NCI-H2196 (cell line): Measurements from ENCODE around the gene BRD8.
"Not testable (repeated sequence)": the region's sequence is repeated elsewhere in the genome, so short reads cannot be mapped to it uniquely, and the experiment has no call there.

Experiments used
- DNase-seq: peaks from one replicate; lab custom pipeline; 2025; ENCODE audit not compliant: unreplicated experiment; lab: John Stamatoyannopoulos, UW

BRD8 gene

GRCh38 chr5:138169124-138169523, 9.3 kb downstream of the BRD8 start:
- no peak for DNase-seq

GRCh38 chr5:138163721-138164120, 14.7 kb downstream of the BRD8 start:
- no peak for DNase-seq

DNA sequence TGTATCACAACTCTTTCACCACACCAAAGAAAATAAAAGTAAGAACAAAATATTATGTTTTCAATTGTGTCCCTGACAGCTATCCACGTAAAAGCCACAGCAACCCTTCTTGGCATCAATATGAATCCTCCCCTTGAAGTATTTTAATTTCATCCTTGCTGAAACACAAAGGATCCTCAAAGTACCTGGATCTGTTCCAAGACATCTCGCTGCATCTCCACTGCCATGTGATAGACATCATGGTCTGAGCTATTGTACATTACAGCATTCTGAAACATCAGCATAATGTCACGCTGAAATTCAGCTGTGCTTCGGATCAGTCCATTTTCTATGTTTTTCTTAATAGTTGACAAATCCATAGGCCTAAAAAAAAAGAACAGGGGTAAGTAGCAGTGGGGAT, 17.7 kb downstream of the BRD8 start:
- no peak for DNase-seq

- no peak for DNase-seq
Observed at GRCh38 chr5:138159666-138160065, 18.8 kb downstream of the BRD8 start.

GRCh38 chr5:138157626-138158025, 20.8 kb downstream of the BRD8 start:
- no peak for DNase-seq

DNA sequence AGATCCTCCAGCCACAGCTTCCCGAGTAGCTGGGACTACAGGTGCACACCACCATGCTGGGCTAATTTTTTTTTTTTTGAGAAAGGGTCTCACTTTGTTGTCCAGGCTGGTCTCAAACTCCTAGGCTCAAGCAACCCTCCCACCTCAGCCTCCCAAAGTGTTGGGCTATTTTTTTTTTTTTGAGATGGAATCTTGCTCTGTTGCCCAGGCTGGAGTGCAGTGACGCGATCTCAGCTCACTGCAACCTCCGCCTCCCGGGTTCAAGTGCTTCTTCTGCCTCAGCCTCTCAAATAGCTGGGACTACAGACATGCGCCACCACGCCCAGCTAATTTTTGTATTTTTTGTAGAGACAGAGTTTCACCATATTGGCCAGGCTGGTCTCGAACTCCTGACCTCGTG, 22.5 kb downstream of the BRD8 start:
- DNase-seq, result not testable (repeated sequence)

DNA sequence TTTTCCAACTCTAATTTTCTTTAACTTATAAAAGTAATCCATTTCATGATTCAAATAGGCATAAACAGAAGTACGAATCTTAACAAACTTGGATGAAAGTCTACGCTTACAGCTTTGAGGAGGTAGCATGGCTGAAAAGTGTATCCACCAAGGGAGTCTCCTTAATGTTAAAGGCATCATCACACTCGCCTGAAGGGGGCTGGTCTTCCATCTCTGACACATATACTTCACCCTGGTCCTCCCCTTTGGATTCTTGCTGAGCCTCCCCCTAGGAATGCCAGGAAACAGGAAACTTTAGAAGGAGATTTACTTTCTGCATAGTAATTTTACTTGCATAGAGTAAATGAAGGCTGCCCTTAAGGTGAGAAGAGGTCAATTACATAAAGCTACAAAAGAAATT, 28.9 kb downstream of the BRD8 start:
- DNase-seq, result no peak

DNA sequence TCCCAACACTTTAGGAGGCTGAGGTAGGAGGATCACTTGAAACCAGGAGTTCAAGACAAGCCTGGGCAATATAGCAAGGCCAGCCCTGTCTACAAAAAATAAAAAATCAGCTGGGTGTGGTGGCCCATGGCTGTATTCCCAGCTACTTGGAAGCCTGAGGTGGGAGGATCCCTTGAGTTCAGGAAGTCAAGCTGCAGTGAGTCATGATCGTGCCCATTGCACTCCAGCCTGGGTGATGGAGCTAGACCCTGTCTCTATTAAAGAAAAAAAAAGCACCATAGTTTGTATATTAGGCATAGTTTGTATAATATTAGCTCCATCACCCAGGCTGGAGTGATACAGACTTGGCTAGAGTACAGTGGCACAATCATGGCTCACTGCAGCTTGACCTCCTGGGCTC, 29.6 kb downstream of the BRD8 start:
- DNase-seq, result no peak

- DNase-seq, result not testable (repeated sequence)
Observed at GRCh38 chr5:138143578-138143977, 34.9 kb downstream of the BRD8 start.

DNA sequence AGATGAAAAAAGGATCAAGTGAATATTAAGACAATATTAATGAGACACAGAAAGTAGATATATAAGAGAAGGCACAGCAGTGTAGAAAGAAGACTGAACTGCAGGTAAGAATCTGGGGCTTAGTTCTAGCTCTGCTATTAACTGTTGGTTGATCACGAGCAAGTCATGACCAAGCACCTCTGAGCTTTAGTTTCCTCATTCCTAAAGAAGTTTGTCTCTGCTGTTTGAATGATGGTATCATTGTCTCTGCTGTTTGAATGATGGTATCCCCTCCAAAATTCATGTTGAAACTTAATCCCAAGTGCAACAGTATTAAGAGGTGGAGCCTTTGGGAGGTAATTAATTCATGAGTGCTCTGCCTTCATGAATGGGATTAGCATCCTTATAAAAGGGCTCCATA, 36.7 kb downstream of the BRD8 start:
- DNase-seq, result no peak

DNA sequence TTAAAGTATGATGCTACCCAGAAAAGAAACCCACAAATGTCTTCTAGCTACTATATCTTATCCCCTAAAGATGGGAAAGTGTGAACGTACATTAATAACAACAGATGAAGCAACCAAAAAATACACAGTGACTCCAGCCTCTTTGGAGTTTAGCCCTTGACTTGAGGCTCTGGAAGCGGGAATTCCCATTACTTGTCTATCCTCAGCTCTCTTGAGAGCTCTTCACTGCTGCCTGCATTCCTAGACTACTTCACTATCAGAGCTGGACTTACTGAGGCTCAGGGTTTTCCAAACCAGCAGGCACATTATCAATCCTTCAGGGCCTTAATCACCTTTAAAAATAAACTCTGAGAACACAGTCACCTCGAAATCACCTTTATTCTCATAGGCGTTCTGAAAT, 38.2 kb downstream of the BRD8 start:
- no peak for DNase-seq

DNA sequence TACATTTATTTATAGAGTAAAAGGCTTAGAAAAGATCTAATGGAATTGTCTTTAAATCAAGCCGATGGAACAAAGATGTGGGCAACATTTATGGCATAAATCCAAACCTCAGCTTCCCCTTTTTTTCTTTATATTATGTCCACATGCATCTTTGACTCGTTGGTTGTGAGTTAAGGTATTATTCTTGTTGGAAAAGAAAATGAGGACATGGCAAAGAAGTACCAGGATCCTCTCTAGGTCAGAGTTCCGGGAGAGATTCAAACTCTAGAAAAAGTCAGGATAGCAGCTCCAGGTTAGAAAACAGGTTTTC, 38.7 kb downstream of the BRD8 start:
- DNase-seq, result no peak

- DNase-seq, result peak; percentile 77
Observed at GRCh38 chr5:138138949-138139780, 39.3 kb downstream of the BRD8 start, which contains the start of gene NME5. NME5 (minus strand) TSS chr5:138139428; CDS start chr5:138138780, 648 bp downstream.

GRCh38 chr5:138132543-138132942, 45.9 kb downstream of the BRD8 start:
- DNase-seq, result no peak

DNA sequence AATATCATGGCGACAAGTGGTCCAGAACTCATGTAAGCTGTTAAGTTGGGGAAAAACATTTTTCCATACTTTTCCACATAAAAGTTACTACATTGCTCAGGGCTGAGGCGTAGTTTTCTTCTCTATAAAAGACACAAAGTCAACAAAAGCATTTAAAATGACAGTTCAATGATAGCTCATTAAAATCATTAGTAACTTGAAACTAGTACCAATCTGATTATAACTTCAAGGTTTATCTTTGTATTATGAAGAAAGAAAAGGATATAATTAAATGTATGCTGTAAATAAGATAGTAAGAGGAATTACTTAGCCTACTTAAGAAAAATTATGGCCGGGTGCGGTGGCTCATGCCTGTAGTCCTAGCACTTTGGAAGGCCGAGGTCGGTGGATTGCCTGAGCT, 49.1 kb downstream of the BRD8 start:
- DNase-seq, result no peak

DNA sequence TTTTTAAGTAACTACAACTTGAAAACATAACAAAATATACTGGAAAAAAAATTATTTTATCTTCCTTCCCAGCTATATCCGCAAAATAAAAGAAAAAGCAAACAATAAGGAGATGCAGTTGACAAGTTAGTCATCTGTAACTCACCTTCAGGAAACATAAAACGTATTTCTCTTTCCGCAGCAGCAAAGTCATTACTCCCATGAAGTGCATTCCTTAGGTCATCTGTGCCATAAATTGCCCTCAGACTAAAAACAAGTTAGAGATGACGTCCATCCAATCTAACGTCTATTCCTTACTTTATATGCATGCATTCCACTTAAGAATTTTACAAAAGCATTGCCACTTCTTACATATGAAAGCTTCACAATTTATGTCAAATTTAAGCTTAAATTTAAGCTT, 50.1 kb downstream of the BRD8 start:
- DNase-seq, result no peak

GRCh38 chr5:138115254-138115653, 63.2 kb downstream of the BRD8 start:
- DNase-seq, result no peak

DNA sequence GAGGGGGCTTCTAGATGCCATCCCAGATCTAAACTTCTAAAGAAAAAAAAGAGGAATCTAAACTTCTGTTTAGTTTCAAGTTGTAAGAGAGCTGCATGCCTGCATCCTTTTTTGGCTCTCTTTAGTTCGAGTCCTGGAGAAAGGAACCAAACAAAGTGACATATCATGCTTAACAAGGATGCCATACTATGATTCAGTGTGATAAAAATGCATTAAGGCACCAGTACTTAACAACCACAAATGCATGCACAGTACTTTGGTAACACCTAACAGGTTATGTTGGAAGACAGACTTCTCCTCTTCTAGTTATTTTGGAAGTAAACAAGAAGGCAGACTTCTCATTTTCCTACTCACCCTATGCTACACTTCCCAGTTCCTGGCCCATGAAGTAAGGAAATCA, 66.5 kb downstream of the BRD8 start:
- DNase-seq, result no peak

- DNase-seq, result no peak
Observed at GRCh38 chr5:138111181-138111580, 67.2 kb downstream of the BRD8 start.

DNA sequence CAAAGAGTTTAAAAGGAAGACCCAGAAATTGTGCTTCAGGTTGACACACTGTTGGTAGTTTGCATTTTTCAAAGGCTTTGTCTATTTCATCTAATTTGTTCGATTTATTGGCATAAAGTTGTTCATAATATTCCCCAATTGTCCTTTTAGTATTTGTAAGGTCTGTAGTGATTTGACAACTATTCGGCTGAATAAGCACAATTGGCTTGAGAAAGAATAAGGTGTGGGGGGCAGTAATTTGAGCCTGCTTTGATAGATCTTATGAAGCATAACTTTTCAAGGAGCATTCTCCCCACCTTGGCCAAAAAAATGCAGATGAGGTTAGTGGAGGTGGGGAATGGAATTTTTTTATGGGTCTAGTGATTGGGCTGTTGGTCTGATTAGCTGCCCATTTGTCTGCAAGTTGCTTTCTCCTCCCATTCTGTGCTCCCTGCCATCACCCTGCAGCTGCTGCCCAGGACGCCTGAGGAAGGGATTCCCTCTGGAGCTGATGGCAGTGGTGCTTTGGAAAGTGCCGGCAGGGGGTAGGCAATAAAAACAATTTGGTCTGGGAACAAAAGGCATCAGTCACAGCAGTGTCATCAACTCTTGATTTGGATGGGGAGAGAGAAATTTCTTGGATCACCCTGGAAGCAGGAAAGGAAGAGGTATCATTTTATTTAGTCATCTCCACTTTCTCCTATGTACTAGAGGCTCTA, 68.0 kb downstream of the BRD8 start:
- no peak for DNase-seq

- no peak for DNase-seq
Observed at GRCh38 chr5:138109463-138110265, 68.8 kb downstream of the BRD8 start.

- no peak for DNase-seq
Observed at GRCh38 chr5:138107213-138107612, 71.2 kb downstream of the BRD8 start.
